SK-N-MC (cell line): Measurements from ENCODE around the gene CTNNA1.
"Not testable (repeated sequence)": the region's sequence is repeated elsewhere in the genome, so short reads cannot be mapped to it uniquely, and the experiment has no call there.

Source experiments
- DNase-seq: peaks from one replicate; pipeline ENCODE4 v3.0.0-alpha.2; 2011; ENCODE audit warnings: low read depth, low spot score
- H3K27ac ChIP-seq: fragments of 200-600 bp; sonication (generic); 2 replicates; pipeline ENCODE4 v1.5.1; 2016; ENCODE audit warnings: mixed run types
- H3K36me3 ChIP-seq: fragments of 200-600 bp; sonication (generic); 2 replicates; pipeline ENCODE4 v1.6.1; 2017; ENCODE audit warnings: antibody characterized with exemption, low read length, mixed read lengths; ENCODE audit not compliant: insufficient read depth
- H3K4me3 ChIP-seq: fragments of 200-600 bp; sonication (generic); 2 replicates; pipeline ENCODE4 v1.5.1; 2016
- H3K9ac ChIP-seq: fragments of 200-600 bp; sonication (generic); 2 replicates; pipeline ENCODE4 v1.8.0; 2017; ENCODE audit warnings: mixed run types, mixed read lengths; ENCODE audit not compliant: insufficient read length
- H3K9me3 ChIP-seq: fragments of 200-600 bp; sonication (generic); 2 replicates; pipeline ENCODE4 v1.6.1; 2017; ENCODE audit warnings: low read depth, mild to moderate bottlenecking, antibody characterized with exemption, low read length, moderate library complexity, mixed read lengths
- EZH2 ChIP-seq: fragments of 200-600 bp; sonication (generic); IDR thresholded peaks from one replicate; pipeline ENCODE4 v1.6.1; 2017; ENCODE audit warnings: antibody characterized with exemption
- FOXP2 ChIP-seq: optimal IDR thresholded peaks from 2 replicates; pipeline ENCODE3; 2011; ENCODE audit warnings: mild to moderate bottlenecking, moderate library complexity; ENCODE audit not compliant: insufficient read depth; ENCODE audit errors: extremely low read length, control extremely low read depth
- POLR2AphosphoS5 ChIP-seq: IDR thresholded peaks from 2 replicates; pipeline ENCODE4 v1.6.1; 2012; ENCODE audit warnings: mild to moderate bottlenecking, low read depth, low read length, borderline replicate concordance

CTNNA1 gene

GRCh38 chr5:138712324-138712723, 40.9 kb upstream of the CTNNA1 start:
- Histone ChIP-seq H3K4me3 (no peak overlapping the region), H3K36me3 (no peaks in the 10 kb centered on the region), H3K9ac (no peak overlapping the region), H3K27ac (no peak overlapping the region), H3K9me3 (no peaks in the 10 kb centered on the region)
- no peak for TF ChIP-seq EZH2
- no peak for TF ChIP-seq FOXP2
- no peak for TF ChIP-seq POLR2AphosphoS5
- no peak for DNase-seq

GRCh38 chr5:138712791-138713190, 40.4 kb upstream of the CTNNA1 start:
- no peak for DNase-seq
- H3K27ac ChIP-seq, result no peak overlapping the region
- no peak overlapping the region for H3K4me3 ChIP-seq
- TF ChIP-seq POLR2AphosphoS5 (no peak), FOXP2 (no peak), EZH2 (no peak)
- H3K9ac ChIP-seq, result no peak overlapping the region
- no peaks in the 10 kb centered on the region for H3K36me3 ChIP-seq
- no peaks in the 10 kb centered on the region for H3K9me3 ChIP-seq

- H3K9ac ChIP-seq, result no peak overlapping the region
- H3K9me3 ChIP-seq, result no peaks in the 10 kb centered on the region
- no peak overlapping the region for H3K27ac ChIP-seq
- H3K36me3 ChIP-seq, result no peaks in the 10 kb centered on the region
- TF ChIP-seq FOXP2, result no peak
- TF ChIP-seq EZH2, result no peak
- TF ChIP-seq POLR2AphosphoS5, result no peak
- H3K4me3 ChIP-seq, result no peak overlapping the region
- DNase-seq, result no peak
Observed at GRCh38 chr5:138713247-138713646, 40.0 kb upstream of the CTNNA1 start.

- Histone ChIP-seq H3K9ac (no peak overlapping the region), H3K4me3 (no peak overlapping the region), H3K9me3 (no peaks in the 10 kb centered on the region), H3K27ac (no peak overlapping the region), H3K36me3 (no peaks in the 10 kb centered on the region)
- no peak for DNase-seq
- TF ChIP-seq EZH2 (no peak), POLR2AphosphoS5 (no peak), FOXP2 (no peak)
Observed at GRCh38 chr5:138714694-138715093, 38.5 kb upstream of the CTNNA1 start.

GRCh38 chr5:138715931-138716432, 37.2 kb upstream of the CTNNA1 start:
- H3K9me3 ChIP-seq, H3K27ac ChIP-seq, H3K4me3 ChIP-seq, DNase-seq, H3K36me3 ChIP-seq, H3K9ac ChIP-seq: not testable (repeated sequence)

- no peak overlapping the region for H3K27ac ChIP-seq
- no peaks in the 10 kb centered on the region for H3K36me3 ChIP-seq
- DNase-seq, result no peak
Observed at GRCh38 chr5:138716456-138716924, 36.7 kb upstream of the CTNNA1 start.

GRCh38 chr5:138717399-138717798, 35.8 kb upstream of the CTNNA1 start:
- Histone ChIP-seq H3K4me3 (no peak overlapping the region), H3K36me3 (no peaks in the 10 kb centered on the region), H3K9ac (no peak overlapping the region), H3K9me3 (no peaks in the 10 kb centered on the region), H3K27ac (no peak overlapping the region)
- no peak for TF ChIP-seq EZH2
- TF ChIP-seq FOXP2, result no peak
- TF ChIP-seq POLR2AphosphoS5, result no peak
- no peak for DNase-seq

More at GRCh38 chr5:138716456-138716924, 36.7 kb upstream of the CTNNA1 start:
- Histone ChIP-seq H3K9me3 (no peaks in the 10 kb centered on the region), H3K4me3 (no peak overlapping the region), H3K9ac (no peak overlapping the region)
- TF ChIP-seq EZH2 (no peak), POLR2AphosphoS5 (no peak), FOXP2 (no peak)

GRCh38 chr5:138719811-138720210, 33.4 kb upstream of the CTNNA1 start:
- H3K9ac ChIP-seq, result peak overlapping the region; percentile 48
- peak overlapping the region; percentile 86 for H3K27ac ChIP-seq
- H3K36me3 ChIP-seq, result no peaks in the 10 kb centered on the region
- no peaks in the 10 kb centered on the region for H3K9me3 ChIP-seq
- DNase-seq, result no peak
- no peak for TF ChIP-seq POLR2AphosphoS5
- TF ChIP-seq EZH2, result no peak
- TF ChIP-seq FOXP2, result no peak
- no peak overlapping the region for H3K4me3 ChIP-seq

- H3K36me3 ChIP-seq, result no peaks in the 10 kb centered on the region
- H3K4me3 ChIP-seq, result no peak overlapping the region
- no peak overlapping the region for H3K9ac ChIP-seq
- H3K9me3 ChIP-seq, result no peaks in the 10 kb centered on the region
- no peak for DNase-seq
- no peak overlapping the region for H3K27ac ChIP-seq
- no peak for TF ChIP-seq POLR2AphosphoS5
- no peak for TF ChIP-seq FOXP2
- TF ChIP-seq EZH2, result no peak
Observed at GRCh38 chr5:138720840-138721239, 32.4 kb upstream of the CTNNA1 start.
